GM21381 (cell line): Measurements from ENCODE around the gene LCN15.

Experiments
- ATAC-seq: cut with Tn5 transposase; IDR thresholded peaks from one replicate; pipeline ENCODE4 v1.9.1; 2021; ENCODE audit warnings: mild to moderate bottlenecking, moderate library complexity; ENCODE audit not compliant: unreplicated experiment

LCN15 gene

DNA sequence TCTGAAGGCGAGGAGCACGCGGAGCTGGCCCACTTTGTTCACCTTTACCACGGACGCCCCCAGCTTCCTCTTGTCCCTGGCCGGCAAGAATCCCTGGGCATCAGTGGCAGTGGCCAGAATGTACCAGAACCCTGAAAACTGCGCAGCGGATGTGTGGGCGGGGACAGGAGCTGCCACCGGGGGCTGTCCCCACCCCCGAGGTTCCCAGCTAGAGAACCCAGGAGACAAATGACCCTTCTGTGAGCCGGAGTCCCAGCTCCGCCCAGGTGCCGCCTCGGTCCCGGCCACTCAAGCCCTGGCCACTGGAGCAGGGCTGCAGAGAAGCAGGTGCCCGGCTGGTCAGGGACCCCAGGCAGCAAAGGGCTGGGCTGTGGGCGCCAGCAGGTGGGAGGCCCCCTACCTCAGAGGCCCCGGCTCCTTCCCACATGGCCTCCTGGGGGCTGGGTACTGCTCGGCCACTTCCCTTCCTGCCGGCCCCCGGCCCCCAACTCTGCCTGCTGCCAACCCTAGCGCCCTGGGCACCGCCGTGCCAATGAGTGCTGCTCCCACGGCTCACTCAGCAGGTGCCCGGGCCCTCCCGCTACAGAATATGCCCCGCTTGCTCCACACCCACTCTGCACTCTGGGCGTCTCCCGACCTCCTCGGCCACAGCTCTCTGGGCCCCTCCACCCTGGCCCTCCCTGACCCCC, 22.3 kb downstream of the LCN15 start:
- ATAC-seq: no peak

GRCh38 chr9:136740971-136741882, 23.1 kb downstream of the LCN15 start:
- ATAC-seq: no peak

- no peak for ATAC-seq
Measured at GRCh38 chr9:136740491-136740890, 23.8 kb downstream of the LCN15 start.

DNA sequence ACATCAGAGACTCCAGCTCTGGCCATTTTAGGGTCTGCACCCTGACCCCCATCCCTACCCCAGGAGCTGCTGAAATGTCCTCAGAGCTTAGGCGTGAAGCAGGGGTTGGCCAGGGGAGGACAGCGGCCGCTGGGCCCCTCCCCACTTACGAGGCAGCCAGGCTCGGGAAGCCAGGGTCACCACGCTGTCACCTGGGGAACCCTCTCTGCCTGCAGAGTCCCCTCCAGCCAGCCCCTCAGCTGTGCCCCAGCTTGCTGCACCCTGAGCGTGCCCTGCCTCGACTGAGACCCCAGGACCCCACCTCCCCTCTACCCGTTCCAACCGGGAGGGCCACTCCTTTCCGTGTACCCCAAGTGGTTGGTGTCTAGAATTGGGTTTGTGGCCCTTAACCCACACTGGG, 24.2 kb downstream of the LCN15 start:
- no peak for ATAC-seq

GRCh38 chr9:136739509-136739908, 24.8 kb downstream of the LCN15 start:
- ATAC-seq: no peak

DNA sequence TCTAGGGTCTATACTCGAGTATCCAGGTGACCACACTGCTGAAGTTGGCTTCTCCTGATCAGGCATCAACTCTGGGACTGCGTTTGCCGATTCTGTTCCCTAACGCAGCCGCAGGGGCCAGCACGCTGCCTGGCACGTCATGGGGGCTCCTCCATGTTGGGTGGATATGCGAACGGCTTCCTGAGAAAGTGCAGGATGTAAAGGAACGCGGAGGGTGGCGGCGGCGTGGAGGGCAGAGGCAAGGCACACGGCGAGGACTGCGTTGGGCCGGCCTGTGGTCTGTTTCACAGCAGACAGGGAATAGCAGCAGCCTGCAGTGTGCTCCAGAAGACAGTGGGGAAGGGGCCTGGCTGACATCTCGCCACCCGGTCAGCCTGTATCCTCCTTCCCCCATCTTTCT, 25.4 kb downstream of the LCN15 start:
- ATAC-seq: no peak

DNA sequence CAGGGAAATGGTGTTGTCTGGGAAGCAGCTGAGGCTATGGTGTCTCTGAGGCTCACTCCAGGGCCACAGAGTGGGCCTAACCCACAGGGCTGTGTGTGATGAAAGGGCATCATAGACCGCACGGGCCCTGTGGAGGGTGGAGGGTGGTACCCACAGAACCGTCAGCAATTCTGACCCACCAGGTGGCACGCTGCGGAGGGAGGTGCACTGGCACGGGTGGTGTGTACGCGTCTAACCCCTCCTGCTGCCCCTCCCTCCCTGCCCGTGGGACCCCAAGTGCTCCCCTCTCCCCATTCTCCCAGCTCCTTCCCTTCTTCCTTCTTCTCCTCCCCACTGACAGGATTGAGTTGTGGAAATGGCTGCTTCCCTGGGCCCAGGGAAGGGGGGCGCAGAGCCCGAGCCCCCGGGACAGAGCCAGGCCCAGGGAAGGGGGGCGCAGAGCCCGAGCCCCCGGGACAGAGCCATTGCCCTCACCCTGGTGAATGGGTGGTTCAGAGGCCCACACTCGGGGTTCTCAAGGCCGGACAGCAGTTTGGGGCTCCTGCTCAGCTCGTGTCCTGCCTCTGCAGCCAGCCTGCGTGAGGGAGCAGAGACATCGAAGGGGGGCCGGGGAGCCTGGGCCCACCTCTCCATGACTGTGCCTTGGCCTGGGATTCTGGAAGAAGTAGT, 28.4 kb downstream of the LCN15 start:
- no peak for ATAC-seq

- no peak for ATAC-seq
Measured at GRCh38 chr9:136734837-136735496, 29.4 kb downstream of the LCN15 start.

- no peak for ATAC-seq
Measured at GRCh38 chr9:136733611-136734010, 30.7 kb downstream of the LCN15 start.

GRCh38 chr9:136732444-136733178, 31.7 kb downstream of the LCN15 start:
- ATAC-seq: no peak

DNA sequence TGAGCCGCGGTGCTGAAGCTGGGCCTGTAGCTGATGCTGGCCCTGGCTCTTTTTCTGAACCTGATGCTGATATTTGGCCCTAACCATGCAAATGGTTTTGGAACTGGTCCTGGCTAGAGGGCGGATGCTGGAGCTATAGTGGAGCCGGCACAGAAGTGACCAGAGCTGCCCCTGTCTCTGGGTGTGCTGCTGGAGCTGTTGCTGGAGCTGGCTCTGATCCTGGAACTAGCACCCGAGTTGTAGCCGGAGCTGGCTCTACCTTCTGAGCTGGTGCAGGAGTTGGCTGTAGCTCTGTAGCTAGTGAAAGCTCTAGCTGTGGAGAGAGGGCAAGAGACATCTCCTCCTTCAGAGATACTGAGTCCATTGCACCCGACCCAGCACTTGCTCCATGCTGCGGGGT, 34.4 kb downstream of the LCN15 start:
- ATAC-seq: no peak

DNA sequence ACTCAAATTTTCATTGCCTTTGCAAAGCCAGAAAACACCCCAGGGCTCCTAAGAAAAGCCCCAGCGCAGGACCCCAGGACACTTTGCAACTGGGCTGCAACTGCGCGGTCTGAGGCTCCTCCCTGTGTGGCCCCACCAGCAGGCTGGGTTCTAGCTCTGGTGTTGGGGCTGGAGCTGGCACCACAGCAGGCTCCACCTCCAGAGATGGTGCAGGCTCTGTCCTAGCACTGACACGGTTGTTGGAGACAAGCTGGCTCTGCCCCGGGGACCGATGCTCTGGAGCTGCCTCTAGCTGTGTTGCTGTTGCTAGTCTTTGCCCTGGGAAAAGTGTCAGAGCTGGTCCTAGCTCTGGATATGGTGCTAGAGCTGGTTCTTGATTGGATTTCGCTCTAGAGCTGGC, 35.2 kb downstream of the LCN15 start:
- ATAC-seq: no peak

GRCh38 chr9:136728548-136729123, 35.7 kb downstream of the LCN15 start:
- ATAC-seq: peak; percentile 9

DNA sequence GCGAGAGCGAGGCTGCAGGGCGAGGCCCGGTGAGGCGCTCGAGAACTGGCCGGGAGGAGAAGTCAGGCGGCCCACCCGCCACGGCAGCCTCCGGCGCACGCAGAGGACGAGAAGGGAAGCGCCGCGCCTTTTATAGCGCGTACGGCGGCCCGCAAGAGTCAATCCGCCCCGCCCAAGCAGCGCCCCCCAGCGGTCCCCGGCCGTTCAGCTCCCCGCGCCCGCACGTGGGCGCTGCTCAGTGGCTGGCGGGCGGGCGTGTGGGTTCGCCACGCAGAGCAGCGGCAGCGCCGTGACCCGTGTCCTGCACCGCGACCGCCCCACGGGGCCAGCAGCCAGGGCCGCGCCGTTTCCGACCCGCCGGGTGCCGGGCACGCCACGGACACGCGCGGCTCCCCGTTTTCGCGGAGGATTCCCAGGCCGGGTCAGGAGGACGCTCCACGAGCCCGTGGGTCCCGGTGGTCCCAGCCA, 36.2 kb downstream of the LCN15 start:
- ATAC-seq: peak; percentile 65

- no peak for ATAC-seq
Measured at GRCh38 chr9:136726631-136727191, 37.6 kb downstream of the LCN15 start.

- ATAC-seq: no peak
Measured at GRCh38 chr9:136726118-136726517, 38.2 kb downstream of the LCN15 start.

DNA sequence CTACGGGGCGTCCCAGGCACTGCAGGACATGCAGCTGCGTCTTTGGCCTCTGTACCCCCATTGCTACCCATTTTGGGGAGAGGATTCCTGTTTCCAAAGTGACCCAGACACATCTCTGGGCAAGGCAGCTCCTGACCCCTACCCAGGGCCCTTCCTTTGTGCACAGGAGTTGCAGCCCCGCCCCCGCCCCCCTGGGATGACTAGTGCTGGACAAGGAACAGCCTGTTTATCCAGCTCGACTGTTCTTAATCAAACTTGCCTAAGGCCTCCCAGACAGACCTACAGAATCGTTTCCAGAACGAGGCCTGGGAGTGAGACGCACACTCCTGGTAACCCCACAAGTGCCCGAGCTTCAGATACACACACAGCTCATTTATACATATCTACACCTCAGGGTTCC, 38.7 kb downstream of the LCN15 start:
- ATAC-seq: no peak

DNA sequence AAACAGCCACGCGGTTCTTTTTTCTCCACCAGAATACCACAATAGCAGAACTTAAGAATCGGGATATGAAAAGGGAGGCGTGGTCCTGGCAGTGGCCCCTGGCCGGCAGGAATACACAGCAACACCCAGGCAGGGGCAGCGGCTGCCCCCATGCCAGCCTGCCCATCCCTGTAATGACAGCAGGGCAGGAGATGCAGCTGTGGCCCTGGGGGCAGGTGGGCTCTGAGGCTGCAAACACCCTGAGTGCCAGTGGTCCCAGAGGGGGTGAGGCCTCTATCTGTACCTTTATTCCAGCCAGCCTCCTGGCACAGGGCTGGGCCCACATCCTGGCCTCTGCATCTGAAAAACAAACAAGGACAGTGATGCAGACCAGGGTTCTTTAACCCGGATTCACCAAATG, 39.5 kb downstream of the LCN15 start:
- no peak for ATAC-seq

- no peak for ATAC-seq
Measured at GRCh38 chr9:136723989-136724388, 40.3 kb downstream of the LCN15 start.
